Ishikawa (cell line): ENCODE data around the gene ATF3.

ENCODE experiments used
- FOXM1 ChIP-seq: IDR thresholded peaks from 2 replicates; pipeline ENCODE4 v1.6.1; 2012; ENCODE audit warnings: low read depth, borderline replicate concordance
- NFIC ChIP-seq: IDR thresholded peaks from 2 replicates; pipeline ENCODE4 v1.6.1; 2012
- TF ChIP-seq, protein P1 (sequence below): IDR thresholded peaks from 2 replicates; pipeline ENCODE4 v1.6.1; 2012
- TF ChIP-seq, protein P2 (sequence below): IDR thresholded peaks from 2 replicates; pipeline ENCODE4 v1.6.1; 2012; ENCODE audit warnings: low read depth, mild to moderate bottlenecking

DNA sequence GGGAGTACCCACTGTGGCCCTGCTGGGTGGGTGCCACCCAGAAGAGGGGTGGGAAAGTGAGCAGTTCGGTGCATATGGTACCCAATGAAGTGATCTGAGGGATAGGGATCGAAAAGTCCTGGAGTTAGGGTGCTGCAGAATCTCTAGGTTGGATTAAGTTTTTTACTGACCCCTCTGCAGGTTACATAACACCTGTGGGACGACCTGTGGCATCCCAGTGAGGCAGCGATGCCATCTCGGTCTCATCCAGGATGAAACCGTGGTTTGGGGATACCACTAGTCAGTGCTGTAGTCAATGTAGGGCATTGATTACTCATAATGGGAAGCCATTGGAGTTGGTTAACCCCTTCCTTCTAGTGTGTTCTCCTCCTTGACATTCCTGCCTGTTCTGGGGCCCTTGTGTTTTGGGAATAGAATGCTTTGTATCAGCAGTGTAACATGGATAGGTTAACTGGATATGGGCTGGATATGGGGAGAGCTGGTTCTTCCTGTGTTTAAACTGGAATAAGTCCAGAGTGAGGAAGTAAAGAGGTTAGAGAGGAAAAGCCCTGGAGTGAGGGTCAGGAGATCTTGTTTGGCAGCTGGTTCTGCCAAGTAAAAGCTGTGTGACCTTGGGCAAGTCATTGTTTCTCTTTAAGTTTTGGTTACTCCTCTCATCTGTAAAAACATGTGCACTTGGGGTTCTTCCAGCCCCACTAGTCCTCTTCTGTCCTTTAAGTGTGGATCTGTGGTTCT, 42.8 kb upstream of the ATF3 start:
- TF ChIP-seq, protein P1, sequence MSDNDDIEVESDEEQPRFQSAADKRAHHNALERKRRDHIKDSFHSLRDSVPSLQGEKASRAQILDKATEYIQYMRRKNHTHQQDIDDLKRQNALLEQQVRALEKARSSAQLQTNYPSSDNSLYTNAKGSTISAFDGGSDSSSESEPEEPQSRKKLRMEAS: no peak
- no peak for TF ChIP-seq NFIC
- TF ChIP-seq, protein P2, sequence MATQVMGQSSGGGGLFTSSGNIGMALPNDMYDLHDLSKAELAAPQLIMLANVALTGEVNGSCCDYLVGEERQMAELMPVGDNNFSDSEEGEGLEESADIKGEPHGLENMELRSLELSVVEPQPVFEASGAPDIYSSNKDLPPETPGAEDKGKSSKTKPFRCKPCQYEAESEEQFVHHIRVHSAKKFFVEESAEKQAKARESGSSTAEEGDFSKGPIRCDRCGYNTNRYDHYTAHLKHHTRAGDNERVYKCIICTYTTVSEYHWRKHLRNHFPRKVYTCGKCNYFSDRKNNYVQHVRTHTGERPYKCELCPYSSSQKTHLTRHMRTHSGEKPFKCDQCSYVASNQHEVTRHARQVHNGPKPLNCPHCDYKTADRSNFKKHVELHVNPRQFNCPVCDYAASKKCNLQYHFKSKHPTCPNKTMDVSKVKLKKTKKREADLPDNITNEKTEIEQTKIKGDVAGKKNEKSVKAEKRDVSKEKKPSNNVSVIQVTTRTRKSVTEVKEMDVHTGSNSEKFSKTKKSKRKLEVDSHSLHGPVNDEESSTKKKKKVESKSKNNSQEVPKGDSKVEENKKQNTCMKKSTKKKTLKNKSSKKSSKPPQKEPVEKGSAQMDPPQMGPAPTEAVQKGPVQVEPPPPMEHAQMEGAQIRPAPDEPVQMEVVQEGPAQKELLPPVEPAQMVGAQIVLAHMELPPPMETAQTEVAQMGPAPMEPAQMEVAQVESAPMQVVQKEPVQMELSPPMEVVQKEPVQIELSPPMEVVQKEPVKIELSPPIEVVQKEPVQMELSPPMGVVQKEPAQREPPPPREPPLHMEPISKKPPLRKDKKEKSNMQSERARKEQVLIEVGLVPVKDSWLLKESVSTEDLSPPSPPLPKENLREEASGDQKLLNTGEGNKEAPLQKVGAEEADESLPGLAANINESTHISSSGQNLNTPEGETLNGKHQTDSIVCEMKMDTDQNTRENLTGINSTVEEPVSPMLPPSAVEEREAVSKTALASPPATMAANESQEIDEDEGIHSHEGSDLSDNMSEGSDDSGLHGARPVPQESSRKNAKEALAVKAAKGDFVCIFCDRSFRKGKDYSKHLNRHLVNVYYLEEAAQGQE: no peak
- no peak for TF ChIP-seq FOXM1
